Measurements from ENCODE around the gene ITPKA. TPM values are rescaled to one million over a fixed set of nuclear protein-coding genes. Genes with fewer than 3 reads are reported as not detected.

ITPKA gene
- total and polyA plus RNA-seq, 2 donors (not counting 1 experiment from before 2014, with no cell fraction given): 0.22 TPM; not detected in 1

DNA sequence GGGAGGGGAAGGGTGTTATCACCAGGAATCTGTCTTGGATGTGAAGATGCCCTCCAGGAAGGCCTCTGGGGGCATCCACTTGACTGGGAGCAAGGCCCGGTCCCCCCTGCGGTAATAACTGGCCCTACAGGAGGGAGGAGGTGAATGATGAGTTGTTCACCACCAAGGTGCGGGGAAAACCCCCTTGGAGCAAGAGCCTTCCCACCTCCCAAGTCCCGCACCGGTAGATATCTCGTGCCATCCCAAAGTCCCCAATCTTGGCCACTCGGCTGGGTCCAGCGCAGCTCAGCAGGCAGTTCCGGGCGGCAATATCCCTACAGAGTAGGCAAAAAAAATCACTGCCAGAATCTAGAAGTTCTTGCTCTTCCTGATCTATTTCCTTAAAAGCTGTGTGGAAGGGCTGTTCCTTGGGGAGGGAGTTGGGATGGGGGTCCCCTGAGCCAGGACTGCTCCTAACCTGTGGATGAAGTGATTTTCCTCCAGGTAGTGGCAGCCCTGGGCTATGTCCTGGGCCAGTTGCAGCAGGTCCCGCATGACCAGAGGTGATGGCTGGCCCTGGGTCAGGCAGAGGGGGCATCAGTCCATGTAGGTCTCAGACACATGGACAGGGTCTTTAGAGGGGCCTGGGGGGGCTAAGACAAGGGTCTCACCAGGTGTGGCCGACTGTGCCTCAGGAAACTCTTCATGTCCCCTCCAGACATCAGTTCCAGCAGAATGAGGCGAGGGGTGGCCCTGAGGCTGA, 11.2 kb downstream of the ITPKA start:
- no peak for ATAC-seq (ENCODE audit: low read depth)
- H3K9me3 ChIP-seq (ENCODE audit: control extremely low read depth in 1 of 3, control insufficient read depth in 2 of 3, insufficient read depth in 1 of 3, low read length in 2 of 3): peaks cover 0 to 5% (median 0%) of the 10 kb centered on the region in 3 donors
- Mint-ChIP-seq H3K4me1 (peaks cover 26% of the 10 kb centered on the region), H3K9me3 (ENCODE audit: insufficient read depth) (no peaks in the 10 kb centered on the region), H3K4me3 (no peak overlapping the region), H3K27me3 (peaks cover 15% of the 10 kb centered on the region), H3K27ac (no peak overlapping the region)
- TF ChIP-seq, protein P1, sequence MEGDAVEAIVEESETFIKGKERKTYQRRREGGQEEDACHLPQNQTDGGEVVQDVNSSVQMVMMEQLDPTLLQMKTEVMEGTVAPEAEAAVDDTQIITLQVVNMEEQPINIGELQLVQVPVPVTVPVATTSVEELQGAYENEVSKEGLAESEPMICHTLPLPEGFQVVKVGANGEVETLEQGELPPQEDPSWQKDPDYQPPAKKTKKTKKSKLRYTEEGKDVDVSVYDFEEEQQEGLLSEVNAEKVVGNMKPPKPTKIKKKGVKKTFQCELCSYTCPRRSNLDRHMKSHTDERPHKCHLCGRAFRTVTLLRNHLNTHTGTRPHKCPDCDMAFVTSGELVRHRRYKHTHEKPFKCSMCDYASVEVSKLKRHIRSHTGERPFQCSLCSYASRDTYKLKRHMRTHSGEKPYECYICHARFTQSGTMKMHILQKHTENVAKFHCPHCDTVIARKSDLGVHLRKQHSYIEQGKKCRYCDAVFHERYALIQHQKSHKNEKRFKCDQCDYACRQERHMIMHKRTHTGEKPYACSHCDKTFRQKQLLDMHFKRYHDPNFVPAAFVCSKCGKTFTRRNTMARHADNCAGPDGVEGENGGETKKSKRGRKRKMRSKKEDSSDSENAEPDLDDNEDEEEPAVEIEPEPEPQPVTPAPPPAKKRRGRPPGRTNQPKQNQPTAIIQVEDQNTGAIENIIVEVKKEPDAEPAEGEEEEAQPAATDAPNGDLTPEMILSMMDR (IDR thresholded peaks at IDR 0.05): no peak
- TF ChIP-seq EZH2 (IDR thresholded peaks at IDR 0.05; ENCODE audit: borderline replicate concordance, insufficient read depth, low read depth, low read length, poor library complexity, severe bottlenecking): no peak
- ChIA-PET CTCF (no interaction called here), POLR2A (no interaction called here)
- peaks cover 6% of the 10 kb centered on the region for H4K20me1 ChIP-seq (ENCODE audit: control insufficient read depth, insufficient read depth, low read length, poor library complexity, severe bottlenecking)
- no peak for DNase-seq
- intact Hi-C loops (cut with micrococcal nuclease): loop anchor here (5.0 kb wide), 1 partner anchor 52 kb away; the partner anchor contains the start of gene TYRO3
- no peak overlapping the region for H3K4me2 ChIP-seq (replicated peaks; ENCODE audit: low read depth, low read length, poor library complexity, severe bottlenecking)
- H3K4me3 ChIP-seq (ENCODE audit: control extremely low read depth in 1 of 5, extremely low read depth in 1 of 5, insufficient read depth in 1 of 5, low read depth in 2 of 5, low read length in 4 of 5): no peak overlapping the region
- no peak overlapping the region for H2AFZ ChIP-seq (ENCODE audit: insufficient read depth, low read depth, low read length, poor library complexity, severe bottlenecking)
- no peak overlapping the region for H3K9ac ChIP-seq (ENCODE audit: low read length)
- H3K79me2 ChIP-seq (ENCODE audit: control insufficient read depth, insufficient read depth, low read length): no peaks in the 10 kb centered on the region
- no peaks in the 10 kb centered on the region for H3K36me3 ChIP-seq (replicated peaks in 1 of 2; ENCODE audit: control extremely low read depth in 1 of 2, control insufficient read depth in 1 of 2, extremely low read depth in 1 of 2, insufficient read depth in 2 of 2, low read length in 1 of 2)
- H3K27ac ChIP-seq (ENCODE audit: low read length in 2 of 2): no peak overlapping the region
- H3K4me1 ChIP-seq (ENCODE audit: control insufficient read depth in 2 of 2, insufficient read depth in 2 of 2, low read length in 2 of 2): peaks cover 26 to 29% of the 10 kb centered on the region in 2 donors
- WGBS (ENCODE audit: insufficient coverage): 100% methylated on average over 8 of the region's 13 CpGs
- H3K27me3 ChIP-seq (replicated peaks in 1 of 4; ENCODE audit: control extremely low read depth in 1 of 4, control insufficient read depth in 3 of 4, insufficient read depth in 4 of 4, low read length in 3 of 4): peaks cover 0 to 30% (median 16%) of the 10 kb centered on the region in 4 experiments

DNA sequence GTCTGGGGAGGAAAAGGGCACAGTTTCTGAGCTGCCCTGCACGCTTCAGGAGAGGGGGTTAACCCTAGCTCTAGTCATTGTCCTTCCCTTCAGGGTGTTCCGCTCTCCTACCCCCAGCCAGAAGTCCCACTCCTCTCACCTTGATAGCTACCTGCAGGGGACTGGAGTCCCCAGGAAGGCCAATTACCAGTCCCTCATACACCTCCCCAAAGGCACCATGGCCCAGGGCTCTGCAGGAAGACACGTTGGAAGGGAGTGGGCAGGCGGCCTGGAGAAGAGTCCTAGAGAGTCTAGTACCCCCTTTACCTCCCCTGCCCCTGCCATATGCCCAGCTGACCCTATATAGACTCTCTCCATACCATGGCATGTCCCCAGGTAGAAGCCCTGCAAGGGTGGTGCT, 12.1 kb downstream of the ITPKA start:
- no peaks in the 10 kb centered on the region for H3K79me2 ChIP-seq (ENCODE audit: control insufficient read depth, insufficient read depth, low read length)
- ATAC-seq (ENCODE audit: low read depth) (no peak), DNase-seq (no peak)
- TF ChIP-seq, protein P1 (IDR thresholded peaks at IDR 0.05): no peak
- no peak for TF ChIP-seq EZH2 (IDR thresholded peaks at IDR 0.05; ENCODE audit: borderline replicate concordance, insufficient read depth, low read depth, low read length, poor library complexity, severe bottlenecking)
- ChIA-PET POLR2A (no interaction called here), CTCF (no interaction called here)
- H3K36me3 ChIP-seq (replicated peaks in 1 of 2; ENCODE audit: control extremely low read depth in 1 of 2, control insufficient read depth in 1 of 2, extremely low read depth in 1 of 2, insufficient read depth in 2 of 2, low read length in 1 of 2): no peaks in the 10 kb centered on the region
- H3K27ac Mint-ChIP-seq: no peak overlapping the region
- no peak overlapping the region for H3K4me3 ChIP-seq (ENCODE audit: control extremely low read depth in 1 of 5, extremely low read depth in 1 of 5, insufficient read depth in 1 of 5, low read depth in 2 of 5, low read length in 4 of 5)
- no peak overlapping the region for H3K4me2 ChIP-seq (replicated peaks; ENCODE audit: low read depth, low read length, poor library complexity, severe bottlenecking)
- intact Hi-C loops (cut with micrococcal nuclease): no loop called here
- peaks cover 11% of the 10 kb centered on the region for H3K27me3 Mint-ChIP-seq
- H3K27ac ChIP-seq (ENCODE audit: low read length in 2 of 2): no peak overlapping the region
- H3K27me3 ChIP-seq (replicated peaks in 1 of 4; ENCODE audit: control extremely low read depth in 1 of 4, control insufficient read depth in 3 of 4, insufficient read depth in 4 of 4, low read length in 3 of 4): peaks cover 0 to 24% (median 11%) of the 10 kb centered on the region in 4 experiments
- no peaks in the 10 kb centered on the region for H3K9me3 Mint-ChIP-seq (ENCODE audit: insufficient read depth)
- H3K9ac ChIP-seq (ENCODE audit: low read length): no peak overlapping the region
- peaks cover 24 to 25% of the 10 kb centered on the region in 2 donors for H3K4me1 ChIP-seq (ENCODE audit: control insufficient read depth in 2 of 2, insufficient read depth in 2 of 2, low read length in 2 of 2)
- no peak overlapping the region for H3K4me3 Mint-ChIP-seq
- peaks cover 0 to 5% (median 0%) of the 10 kb centered on the region in 3 donors for H3K9me3 ChIP-seq (ENCODE audit: control extremely low read depth in 1 of 3, control insufficient read depth in 2 of 3, insufficient read depth in 1 of 3, low read length in 2 of 3)
- peaks cover 23% of the 10 kb centered on the region for H3K4me1 Mint-ChIP-seq
- WGBS (ENCODE audit: insufficient coverage): 93% methylated on average over 4 of the region's 4 CpGs
- H2AFZ ChIP-seq (ENCODE audit: insufficient read depth, low read depth, low read length, poor library complexity, severe bottlenecking): no peak overlapping the region
- peaks cover 4% of the 10 kb centered on the region for H4K20me1 ChIP-seq (ENCODE audit: control insufficient read depth, insufficient read depth, low read length, poor library complexity, severe bottlenecking)

Measured in B cell (primary cell).